CD4-positive, CD25-positive, alpha-beta regulatory T cell (primary cell): ENCODE measurements around the gene HCFC1. TPM values are rescaled to one million over a fixed set of nuclear protein-coding genes. Genes with fewer than 3 reads are reported as not detected.

ENCODE experiments used
- ATAC-seq, 2 donors: fragments of 150-1000 bp; cut with Tn5 transposase; one replicate each; pipeline ENCODE4 v1.10.0; 2021; ENCODE audit warnings: low read depth in 2 of 2, moderate number of reproducible peaks in 2 of 2, moderate library complexity in 1 of 2
- DNase-seq, 3 donors: peaks; one replicate each; pipeline versions ENCODE4 v3.0.0 to v3.0.0-alpha.2; 2012 to 2022; ENCODE audit warnings: mixed read lengths in 1 of 3
- H3K27ac ChIP-seq: one replicate; pipeline ENCODE4 v1.7.0; 2013; ENCODE audit warnings: mild to moderate bottlenecking, low read length; ENCODE audit not compliant: insufficient read depth, poor library complexity, severe bottlenecking
- H3K27me3 ChIP-seq: one replicate; pipeline ENCODE4 v1.7.0; 2013; ENCODE audit warnings: low read length; ENCODE audit not compliant: control insufficient read depth, insufficient read depth
- H3K36me3 ChIP-seq: one replicate; pipeline ENCODE4 v1.7.0; 2013; ENCODE audit warnings: mild to moderate bottlenecking, low read length, moderate library complexity; ENCODE audit not compliant: control insufficient read depth, insufficient read depth
- H3K4me1 ChIP-seq: 2 replicates; pipeline ENCODE4 v1.7.0; 2013; ENCODE audit warnings: mild to moderate bottlenecking, low read length; ENCODE audit not compliant: insufficient read depth, control insufficient read depth, poor library complexity, severe bottlenecking
- H3K4me3 ChIP-seq: one replicate; pipeline ENCODE4 v1.7.0; 2013; ENCODE audit warnings: low read depth, mild to moderate bottlenecking, low read length, moderate library complexity
- H3K9me3 ChIP-seq, 2 experiments: 1 replicate in 1 of 2; 2 replicates in 1 of 2; pipeline ENCODE4 v1.7.0; 2013; ENCODE audit warnings: low read length in 2 of 2, mild to moderate bottlenecking in 1 of 2, moderate library complexity in 1 of 2; ENCODE audit not compliant: control insufficient read depth in 2 of 2
- H3K27ac Mint-ChIP-seq, 3 donors: one replicate each; pipeline ENCODE4 v1.8.0; 2020 to 2022; ENCODE audit warnings: mild to moderate bottlenecking in 3 of 3, mixed read lengths in 3 of 3, moderate library complexity in 2 of 3
- H3K27me3 Mint-ChIP-seq: one replicate; pipeline ENCODE4 v1.8.0; 2022; ENCODE audit warnings: mild to moderate bottlenecking, mixed read lengths
- H3K36me3 Mint-ChIP-seq: one replicate; pipeline ENCODE4 v1.8.0; 2020; ENCODE audit warnings: mixed read lengths
- H3K4me1 Mint-ChIP-seq, 4 donors: one replicate each; pipeline ENCODE4 v1.8.0; 2020 to 2022; ENCODE audit warnings: mixed read lengths in 4 of 4, mild to moderate bottlenecking in 1 of 4
- H3K4me3 Mint-ChIP-seq, 4 donors: one replicate each; pipeline ENCODE4 v1.8.0; 2020 to 2022; ENCODE audit warnings: mild to moderate bottlenecking in 4 of 4, mixed read lengths in 4 of 4, moderate library complexity in 3 of 4
- H3K9me3 Mint-ChIP-seq, 7 donors: one replicate each; pipeline ENCODE4 v1.8.0; 2020 to 2022; ENCODE audit warnings: mixed read lengths in 7 of 7, mild to moderate bottlenecking in 3 of 7, moderate library complexity in 2 of 7
- polyA plus RNA-seq, 4 donors: library from polyadenylated mRNA; unstranded; fragments of 300-500 nt; fragmentation: Illumina TruSeq; gene quantifications; one replicate each; pipeline ENCODE4 v1.2.3, GENCODE V29; 2021
- total RNA-seq: library from RNA; stranded (reverse); gene quantifications from one replicate; pipeline ENCODE4 v1.2.3, GENCODE V29; 2022

HCFC1 gene
- total and polyA plus RNA-seq, 5 donors from 2014 or later = 3.0 to 71.6 (median 3.8) TPM

DNA sequence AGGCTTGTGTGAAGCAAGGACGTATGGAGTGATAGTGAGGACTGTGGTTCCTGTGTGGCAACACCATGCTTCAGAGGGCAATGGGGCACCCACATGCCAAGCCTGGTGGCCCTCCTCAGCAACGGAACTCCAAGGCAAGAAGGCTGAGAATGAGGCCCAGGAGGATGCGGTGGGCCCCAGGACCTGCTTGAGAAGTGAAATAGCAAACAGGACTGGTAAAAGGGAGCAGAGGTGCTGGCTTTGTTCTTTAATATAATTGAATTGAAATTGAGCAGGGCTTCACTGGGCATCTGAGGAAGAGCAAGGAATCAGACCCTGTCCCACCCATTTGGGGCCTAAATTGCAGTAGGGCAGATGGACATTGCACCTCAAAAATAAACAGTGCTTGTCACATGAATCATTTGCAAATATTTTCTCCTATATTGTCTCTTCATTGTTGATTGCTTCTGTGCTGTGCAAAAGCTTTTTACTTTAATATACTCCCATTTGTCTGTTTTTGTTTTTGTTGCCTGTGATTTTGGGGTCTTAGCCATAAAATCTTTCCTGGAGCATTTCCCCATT lies 3.2 kb upstream of the HCFC1 start:
- H3K4me3 ChIP-seq = no peak overlapping the region
- H3K4me3 Mint-ChIP-seq = peak overlapping the region; percentile 32 to 89 (median 52)
- peaks cover 18% of the 10 kb centered on the region for H3K4me1 ChIP-seq
- H3K27ac Mint-ChIP-seq = peak overlapping the region; percentile 73 to 95 (median 85)
- no peaks in the 10 kb centered on the region for H3K36me3 Mint-ChIP-seq
- peaks cover 4% of the 10 kb centered on the region for H3K27me3 Mint-ChIP-seq
- DNase-seq (no peak), ATAC-seq (no peak)
- peaks cover 0 to 27% (median 7%) of the 10 kb centered on the region in 4 donors for H3K4me1 Mint-ChIP-seq
- peak overlapping the region; percentile 97 for H3K27ac ChIP-seq
- no peaks in the 10 kb centered on the region for H3K27me3 ChIP-seq
- H3K36me3 ChIP-seq = no peaks in the 10 kb centered on the region
- H3K9me3 ChIP-seq = no peaks in the 10 kb centered on the region
- peaks cover 0 to 3% (median 0%) of the 10 kb centered on the region in 7 donors for H3K9me3 Mint-ChIP-seq

- H3K4me3 Mint-ChIP-seq = peak overlapping the region; percentile 1 to 89 (median 56)
- H3K4me1 Mint-ChIP-seq = peaks cover 0 to 32% (median 7%) of the 10 kb centered on the region in 4 donors
- Histone ChIP-seq H3K4me1 (peaks cover 24% of the 10 kb centered on the region), H3K9me3 (no peaks in the 10 kb centered on the region), H3K36me3 (no peaks in the 10 kb centered on the region), H3K4me3 (peak overlapping the region; percentile 83), H3K27ac (peak overlapping the region; percentile 97), H3K27me3 (no peaks in the 10 kb centered on the region)
- ATAC-seq = no peak
- H3K36me3 Mint-ChIP-seq = peaks cover 4% of the 10 kb centered on the region
- no peak for DNase-seq
- peak overlapping the region; percentile 73 to 95 (median 95) for H3K27ac Mint-ChIP-seq
- H3K27me3 Mint-ChIP-seq = peaks cover 4% of the 10 kb centered on the region
- H3K9me3 Mint-ChIP-seq = peaks cover 0 to 4% (median 0%) of the 10 kb centered on the region in 7 donors
Measured at GRCh38 chrX:153974003-153974725, 2.5 kb upstream of the HCFC1 start.

DNA sequence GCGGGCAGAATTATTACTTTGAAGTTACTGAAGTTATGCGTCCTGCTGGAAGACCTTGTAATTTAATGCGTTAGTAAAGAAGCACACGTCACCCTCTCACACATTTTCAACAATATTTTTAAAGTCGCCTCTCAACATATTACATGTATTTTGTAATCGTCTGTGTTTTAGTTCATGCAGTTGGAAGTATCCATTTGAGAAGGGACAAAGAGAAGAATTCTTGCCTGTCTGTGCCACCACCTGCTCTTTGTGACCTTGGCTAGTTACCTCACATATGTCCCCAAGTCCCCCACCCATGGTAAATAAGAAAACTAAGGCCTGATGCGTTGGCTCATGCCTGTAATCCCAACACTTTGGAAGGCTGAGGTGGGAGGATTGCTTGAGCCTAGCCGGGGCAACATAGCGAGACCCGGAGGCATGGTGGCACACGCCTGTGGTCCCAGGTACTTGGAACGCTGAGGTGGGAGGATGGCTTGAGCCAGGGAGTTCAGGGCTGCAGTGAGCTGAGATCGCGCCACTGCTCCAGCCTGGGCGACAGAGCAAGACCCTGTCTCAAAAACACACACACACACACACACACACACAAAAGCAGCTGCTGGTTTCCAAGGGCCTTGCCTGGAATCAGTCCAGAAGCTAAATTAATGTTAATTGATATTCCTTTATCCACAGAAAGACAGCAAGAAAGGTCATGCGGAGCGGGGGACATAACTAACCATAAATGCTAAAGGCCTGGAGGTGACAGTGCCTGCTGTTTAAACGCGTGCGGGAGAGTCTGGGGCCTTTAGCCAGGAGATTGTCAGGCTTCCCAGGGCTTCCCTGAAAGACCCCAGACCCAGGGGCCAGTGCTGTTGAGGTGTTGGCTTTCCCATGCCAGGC lies 1.7 kb upstream of the HCFC1 start:
- Mint-ChIP-seq H3K4me1 (peaks cover under 1 to 38% (median 7%) of the 10 kb centered on the region in 4 donors), H3K27me3 (peaks cover 4% of the 10 kb centered on the region), H3K36me3 (peaks cover 4% of the 10 kb centered on the region), H3K27ac (peak overlapping the region; percentile 95 to 96 (median 95)), H3K4me3 (peak overlapping the region; percentile 83 to 93 (median 88)), H3K9me3 (peaks cover 0 to 4% (median 0%) of the 10 kb centered on the region in 7 donors)
- Histone ChIP-seq H3K36me3 (no peaks in the 10 kb centered on the region), H3K27me3 (no peaks in the 10 kb centered on the region), H3K4me1 (peaks cover 32% of the 10 kb centered on the region), H3K9me3 (no peaks in the 10 kb centered on the region), H3K27ac (peak overlapping the region; percentile 97), H3K4me3 (peak overlapping the region; percentile 83)
- DNase-seq = no peak
- no peak for ATAC-seq

- H3K4me1 ChIP-seq = peaks cover 39% of the 10 kb centered on the region
- H3K36me3 ChIP-seq = no peaks in the 10 kb centered on the region
- peak within 1 kb of the TSS; percentile 83 for H3K4me3 ChIP-seq
- Mint-ChIP-seq H3K9me3 (peaks cover 0 to 4% (median 0%) of the 10 kb centered on the region in 7 donors), H3K4me3 (peak within 1 kb of the TSS; percentile 89 to 100 (median 100)), H3K4me1 (peaks cover 5 to 46% (median 12%) of the 10 kb centered on the region in 4 donors), H3K27ac (peak within 1 kb of the TSS; percentile 96 to 100 (median 100)), H3K27me3 (peaks cover 4% of the 10 kb centered on the region), H3K36me3 (peaks cover 4% of the 10 kb centered on the region)
- peak within 1 kb of the TSS; percentile 97 for H3K27ac ChIP-seq
- ATAC-seq (peak; percentile 46 to 52), DNase-seq (peak; percentile 79 to 93 (median 92))
- no peaks in the 10 kb centered on the region for H3K9me3 ChIP-seq
- H3K27me3 ChIP-seq = no peaks in the 10 kb centered on the region
Measured at GRCh38 chrX:153972368-153973126, 929 bp upstream of the HCFC1 start, which contains the start of gene TMEM187. Gene TMEM187, plus strand, starts transcription at chrX:153972754. Its CDS starts 9,309 bp downstream, at chrX:153982063.

DNA sequence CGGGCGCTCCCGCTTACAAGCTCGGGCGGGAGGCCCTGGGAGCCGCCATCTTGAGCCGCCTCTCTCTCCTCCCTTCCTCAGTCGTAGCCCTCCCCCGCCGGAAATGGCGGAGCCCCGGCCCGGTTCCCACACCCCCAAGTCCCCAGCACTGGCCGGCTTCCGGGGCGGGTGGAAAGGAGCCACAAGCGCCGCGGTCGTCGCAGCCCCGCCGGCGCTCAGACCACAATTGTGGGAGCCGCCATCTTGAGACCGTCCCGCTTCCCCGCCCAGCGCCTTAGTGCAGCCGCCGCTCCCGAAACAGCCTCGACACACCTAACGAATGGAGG lies 531 bp downstream of the HCFC1 start:
- Mint-ChIP-seq H3K4me1 (peaks cover 0 to 61% (median 17%) of the 10 kb centered on the region in 4 donors), H3K9me3 (peaks cover 0 to 1% (median 0%) of the 10 kb centered on the region in 7 donors), H3K36me3 (peaks cover 4% of the 10 kb centered on the region), H3K4me3 (peak overlapping the region; percentile 89 to 100 (median 100)), H3K27ac (peak overlapping the region; percentile 96 to 100 (median 100)), H3K27me3 (peaks cover 4% of the 10 kb centered on the region)
- ATAC-seq (peak; percentile 48 to 49), DNase-seq (peak; percentile 82 to 97 (median 93))
- Histone ChIP-seq H3K4me1 (peaks cover 53% of the 10 kb centered on the region), H3K9me3 (no peaks in the 10 kb centered on the region), H3K4me3 (peak overlapping the region; percentile 80), H3K27me3 (no peaks in the 10 kb centered on the region), H3K36me3 (no peaks in the 10 kb centered on the region), H3K27ac (peak overlapping the region; percentile 97)

- Mint-ChIP-seq H3K4me1 (peaks cover 0 to 62% (median 16%) of the 10 kb centered on the region in 4 donors), H3K36me3 (peaks cover 4% of the 10 kb centered on the region), H3K9me3 (peaks cover 0 to 1% (median 0%) of the 10 kb centered on the region in 7 donors), H3K4me3 (peak overlapping the region; percentile 89 to 100 (median 100)), H3K27ac (peak overlapping the region in 2 of 3 donors; percentile 96 to 100), H3K27me3 (peaks cover 4% of the 10 kb centered on the region)
- Histone ChIP-seq H3K4me3 (peak overlapping the region; percentile 73), H3K36me3 (no peaks in the 10 kb centered on the region), H3K9me3 (no peaks in the 10 kb centered on the region), H3K4me1 (peaks cover 59% of the 10 kb centered on the region), H3K27ac (peak overlapping the region; percentile 97), H3K27me3 (no peaks in the 10 kb centered on the region)
- ATAC-seq (peak in 1 of 2 donors; percentile 6), DNase-seq (peak; percentile 25 to 51 (median 41))
Measured at GRCh38 chrX:153970357-153971123, 1.1 kb downstream of the HCFC1 start.
